Lower leg skin (tissue), 3 donors: ENCODE data around the gene TATDN2.

Experiments
- POLR2A ChIP-seq, 2 donors: fragments of 450-650 bp; IDR thresholded peaks; one replicate each; pipeline ENCODE4 v1.6.1; 2016 to 2017; ENCODE audit warnings: antibody characterized with exemption in 2 of 2, mild to moderate bottlenecking in 1 of 2, moderate library complexity in 1 of 2
- TF ChIP-seq, protein P1 (sequence below), 3 donors: fragments of 450-650 bp; IDR thresholded peaks; one replicate each; pipeline ENCODE4 v1.5.1; 2016; ENCODE audit warnings: antibody characterized with exemption in 3 of 3, mild to moderate bottlenecking in 3 of 3, moderate library complexity in 2 of 3

DNA sequence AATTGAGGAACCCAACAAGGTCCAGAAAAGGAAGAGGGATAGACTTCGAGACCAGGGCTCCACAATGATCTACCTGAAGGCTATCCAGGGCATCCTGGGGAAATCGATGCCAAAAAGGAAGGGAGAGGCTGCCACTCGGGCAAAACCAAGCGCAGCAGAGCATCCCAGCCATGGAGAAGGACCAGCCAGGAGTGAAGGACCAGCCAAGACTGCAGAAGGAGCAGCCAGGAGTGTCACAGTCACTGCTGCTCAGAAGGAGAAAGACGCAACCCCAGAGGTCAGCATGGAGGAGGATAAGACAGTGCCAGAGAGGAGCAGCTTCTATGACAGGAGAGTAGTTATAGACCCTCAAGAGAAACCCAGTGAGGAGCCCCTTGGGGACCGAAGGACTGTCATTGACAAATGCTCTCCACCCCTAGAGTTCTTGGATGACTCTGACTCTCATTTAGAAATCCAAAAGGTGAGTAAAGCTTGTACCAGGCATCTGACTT, 12.0 kb downstream of the TATDN2 start:
- TF ChIP-seq, protein P1, sequence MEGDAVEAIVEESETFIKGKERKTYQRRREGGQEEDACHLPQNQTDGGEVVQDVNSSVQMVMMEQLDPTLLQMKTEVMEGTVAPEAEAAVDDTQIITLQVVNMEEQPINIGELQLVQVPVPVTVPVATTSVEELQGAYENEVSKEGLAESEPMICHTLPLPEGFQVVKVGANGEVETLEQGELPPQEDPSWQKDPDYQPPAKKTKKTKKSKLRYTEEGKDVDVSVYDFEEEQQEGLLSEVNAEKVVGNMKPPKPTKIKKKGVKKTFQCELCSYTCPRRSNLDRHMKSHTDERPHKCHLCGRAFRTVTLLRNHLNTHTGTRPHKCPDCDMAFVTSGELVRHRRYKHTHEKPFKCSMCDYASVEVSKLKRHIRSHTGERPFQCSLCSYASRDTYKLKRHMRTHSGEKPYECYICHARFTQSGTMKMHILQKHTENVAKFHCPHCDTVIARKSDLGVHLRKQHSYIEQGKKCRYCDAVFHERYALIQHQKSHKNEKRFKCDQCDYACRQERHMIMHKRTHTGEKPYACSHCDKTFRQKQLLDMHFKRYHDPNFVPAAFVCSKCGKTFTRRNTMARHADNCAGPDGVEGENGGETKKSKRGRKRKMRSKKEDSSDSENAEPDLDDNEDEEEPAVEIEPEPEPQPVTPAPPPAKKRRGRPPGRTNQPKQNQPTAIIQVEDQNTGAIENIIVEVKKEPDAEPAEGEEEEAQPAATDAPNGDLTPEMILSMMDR (IDR thresholded peaks at IDR 0.05): no peak
- TF ChIP-seq POLR2A (IDR thresholded peaks at IDR 0.05): no peak
